PC-3 (cell line): Measurements from ENCODE around the gene PAN3. TPM values are rescaled to one million over a fixed set of nuclear protein-coding genes. Genes with fewer than 3 reads are reported as not detected.

ENCODE experiments used
- ATAC-seq: fragments of 200-7000 bp; cut with Tn5 transposase; 2 replicates; pipeline ENCODE4 v1.9.1; 2020; ENCODE audit warnings: mild to moderate bottlenecking, moderate library complexity
- BruUV-seq: library from RNA; stranded (reverse); fragments of 400-500 nt; replicated peaks from 2 replicates; lab custom pipeline; 2021; lab: Mats Ljungman, UMichigan
- CTCF ChIA-PET: fragments of 300-600 bp; sonication (Branson Sonifier 250); formaldehyde crosslinking; loops from one replicate; lab custom pipeline; 2022; ENCODE audit warnings: antibody characterized with exemption; lab: Charles Lee
- POLR2A ChIA-PET: fragments of 300-600 bp; sonication (Branson Sonifier 250); formaldehyde crosslinking; loops from one replicate; lab custom pipeline; 2022; ENCODE audit warnings: antibody characterized with exemption; ENCODE audit not compliant: unreplicated experiment; lab: Charles Lee
- DNase-seq: peaks from one replicate; pipeline ENCODE4 v3.0.0-alpha.2; 2015
- H2AFZ ChIP-seq: fragments of 300-600 bp; sonication (generic); 2 replicates; pipeline ENCODE4 v1.6.0; 2016; ENCODE audit warnings: antibody characterized with exemption, low read length
- H3F3A ChIP-seq: fragments of 300-600 bp; sonication (generic); one replicate; pipeline ENCODE4 v1.6.0; 2017; ENCODE audit warnings: antibody characterized with exemption, low read length, control low read depth, mild to moderate bottlenecking; ENCODE audit not compliant: unreplicated experiment
- H3K27ac ChIP-seq: fragments of 300-600 bp; sonication (generic); 2 replicates; pipeline ENCODE4 v1.5.1; 2016; ENCODE audit warnings: mild to moderate bottlenecking, low read length
- H3K27me3 ChIP-seq: fragments of 300-600 bp; sonication (generic); 2 replicates; pipeline ENCODE4 v1.6.1; 2016; ENCODE audit warnings: low read length, mixed read lengths
- H3K36me3 ChIP-seq: fragments of 300-600 bp; sonication (generic); 2 replicates; pipeline ENCODE4 v1.6.1; 2016; ENCODE audit warnings: low read depth, mixed run types, low read length, mixed read lengths
- H3K4me1 ChIP-seq: fragments of 300-600 bp; sonication (generic); 2 replicates; pipeline ENCODE4 v1.5.1; 2016; ENCODE audit warnings: low read length; ENCODE audit not compliant: insufficient read depth
- H3K4me2 ChIP-seq: fragments of 300-600 bp; sonication (generic); 2 replicates; pipeline ENCODE4 v1.6.0; 2016; ENCODE audit warnings: low read length
- H3K4me3 ChIP-seq: fragments of 300-600 bp; sonication (generic); 2 replicates; pipeline ENCODE4 v1.5.1; 2016; ENCODE audit warnings: mild to moderate bottlenecking, low read length, mixed read lengths
- H3K79me2 ChIP-seq: fragments of 300-600 bp; sonication (generic); 2 replicates; pipeline ENCODE4 v1.6.1; 2017; ENCODE audit warnings: low read length, mixed read lengths
- H3K9ac ChIP-seq: fragments of 300-600 bp; sonication (generic); 2 replicates; pipeline ENCODE4 v1.6.0; 2016; ENCODE audit warnings: mild to moderate bottlenecking, low read length
- H3K9me2 ChIP-seq: fragments of 300-600 bp; sonication (generic); replicated peaks from 2 replicates; pipeline ENCODE4 v1.6.1; 2016; ENCODE audit warnings: mixed run types, low read length, mixed read lengths
- H3K9me3 ChIP-seq: fragments of 300-600 bp; sonication (generic); 2 replicates; pipeline ENCODE4 v1.6.1; 2016; ENCODE audit warnings: low read length, mixed read lengths
- H4K20me1 ChIP-seq: fragments of 300-600 bp; sonication (generic); 2 replicates; pipeline ENCODE4 v1.6.1; 2016; ENCODE audit warnings: low read length, mixed read lengths
- EZH2 ChIP-seq: fragments of 300-600 bp; sonication (generic); IDR thresholded peaks from one replicate; pipeline ENCODE4 v1.6.1; 2017; ENCODE audit warnings: antibody characterized with exemption, mild to moderate bottlenecking, low read length; ENCODE audit not compliant: unreplicated experiment
- EZH2phosphoT487 ChIP-seq: fragments of 300-600 bp; sonication (generic); IDR thresholded peaks from 2 replicates; pipeline ENCODE4 v1.6.1; 2018; ENCODE audit warnings: mild to moderate bottlenecking, antibody characterized with exemption, low read length, borderline replicate concordance
- intact Hi-C: fragments of 100-400 bp; cut with micrococcal nuclease; formaldehyde crosslinking; loops from 2 replicates; pipeline ENCODE4 v1.9.0; 2023
- total RNA-seq: library from RNA; depleted of rRNA; stranded (reverse); fragments of >200 nt; gene quantifications from 2 replicates; pipeline ENCODE4 v1.2.3, GENCODE V29; 2014
- TF ChIP-seq, protein P1 (sequence below): fragments of 300-600 bp; sonication (generic); conservative IDR thresholded peaks from 2 replicates; pipeline ENCODE4 v1.5.1; 2017; ENCODE audit warnings: antibody characterized with exemption, low read depth, mild to moderate bottlenecking, low read length

PAN3 gene
- total RNA-seq, 1 experiment from 2014 or later: 14.6 TPM

DNA sequence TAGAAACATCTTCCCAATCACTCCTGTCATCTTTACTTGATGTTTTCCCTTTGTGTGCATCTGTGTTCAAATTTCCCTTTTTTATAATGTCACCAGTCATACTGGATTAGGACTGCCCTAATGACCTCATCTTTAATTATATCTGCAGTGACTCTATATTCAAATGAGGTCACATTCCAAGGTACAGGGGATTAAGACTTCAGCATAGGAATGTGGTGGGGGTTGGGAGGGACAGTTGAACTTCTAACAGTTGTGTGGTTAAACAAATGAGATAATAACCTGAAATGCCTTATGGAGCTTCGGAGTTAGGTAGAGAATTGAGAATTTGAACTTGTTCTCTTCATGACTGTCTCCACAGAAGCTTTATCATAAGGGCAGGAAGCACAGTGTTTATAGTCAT lies 23.0 kb downstream of the PAN3 start:
- H3K9ac ChIP-seq: no peak overlapping the region
- H3K4me3 ChIP-seq: no peak overlapping the region
- TF ChIP-seq, protein P1, sequence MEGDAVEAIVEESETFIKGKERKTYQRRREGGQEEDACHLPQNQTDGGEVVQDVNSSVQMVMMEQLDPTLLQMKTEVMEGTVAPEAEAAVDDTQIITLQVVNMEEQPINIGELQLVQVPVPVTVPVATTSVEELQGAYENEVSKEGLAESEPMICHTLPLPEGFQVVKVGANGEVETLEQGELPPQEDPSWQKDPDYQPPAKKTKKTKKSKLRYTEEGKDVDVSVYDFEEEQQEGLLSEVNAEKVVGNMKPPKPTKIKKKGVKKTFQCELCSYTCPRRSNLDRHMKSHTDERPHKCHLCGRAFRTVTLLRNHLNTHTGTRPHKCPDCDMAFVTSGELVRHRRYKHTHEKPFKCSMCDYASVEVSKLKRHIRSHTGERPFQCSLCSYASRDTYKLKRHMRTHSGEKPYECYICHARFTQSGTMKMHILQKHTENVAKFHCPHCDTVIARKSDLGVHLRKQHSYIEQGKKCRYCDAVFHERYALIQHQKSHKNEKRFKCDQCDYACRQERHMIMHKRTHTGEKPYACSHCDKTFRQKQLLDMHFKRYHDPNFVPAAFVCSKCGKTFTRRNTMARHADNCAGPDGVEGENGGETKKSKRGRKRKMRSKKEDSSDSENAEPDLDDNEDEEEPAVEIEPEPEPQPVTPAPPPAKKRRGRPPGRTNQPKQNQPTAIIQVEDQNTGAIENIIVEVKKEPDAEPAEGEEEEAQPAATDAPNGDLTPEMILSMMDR: no peak
- TF ChIP-seq EZH2 (no peak), EZH2phosphoT487 (no peak)
- H3K4me1 ChIP-seq: no peaks in the 10 kb centered on the region
- intact Hi-C loops: no loop called here
- H4K20me1 ChIP-seq: peaks cover 15% of the 10 kb centered on the region; the same call in 1 of the 2 replicates
- ChIA-PET CTCF (no interaction called here), POLR2A (no interaction called here)
- H3K36me3 ChIP-seq: no peaks in the 10 kb centered on the region
- no peaks in the 10 kb centered on the region for H3K27me3 ChIP-seq
- no peak for DNase-seq
- H3K27ac ChIP-seq: no peak overlapping the region
- H2AFZ ChIP-seq: no peak overlapping the region
- no peaks in the 10 kb centered on the region for H3F3A ChIP-seq
- no peaks in the 10 kb centered on the region for H3K9me2 ChIP-seq
- ATAC-seq: no peak
- no peak overlapping the region for H3K4me2 ChIP-seq
- no TSS peak for BruUV-seq
- peaks cover 70% of the 10 kb centered on the region for H3K79me2 ChIP-seq
- no peaks in the 10 kb centered on the region for H3K9me3 ChIP-seq

DNA sequence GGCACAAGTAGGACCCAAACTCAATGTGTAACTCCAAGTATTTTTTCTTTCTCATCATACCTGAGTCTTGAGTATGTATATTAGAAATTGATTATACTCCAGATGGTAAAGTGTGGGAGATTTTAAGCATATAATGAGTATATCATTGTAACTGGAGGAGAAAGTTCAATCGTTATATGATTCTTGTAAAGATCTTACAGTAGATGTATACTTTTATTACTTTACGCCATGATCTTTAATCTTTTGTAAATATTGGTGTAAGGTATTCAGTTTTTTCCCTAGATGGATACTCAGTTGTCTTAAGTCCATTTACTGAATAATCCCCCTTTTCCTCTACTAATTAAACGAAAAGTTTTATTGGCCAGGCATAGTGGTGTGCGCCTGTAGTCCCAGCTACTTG lies 25.2 kb downstream of the PAN3 start:
- BruUV-seq: no TSS peak
- no peak overlapping the region for H2AFZ ChIP-seq
- ChIA-PET CTCF (no interaction called here), POLR2A (no interaction called here)
- H3K4me3 ChIP-seq: no peak overlapping the region
- H3F3A ChIP-seq: no peaks in the 10 kb centered on the region
- no peaks in the 10 kb centered on the region for H3K27me3 ChIP-seq
- no peak for DNase-seq
- no peak overlapping the region for H3K4me2 ChIP-seq
- peaks cover 76% of the 10 kb centered on the region for H3K79me2 ChIP-seq
- TF ChIP-seq, protein P1: no peak
- no peak for TF ChIP-seq EZH2phosphoT487
- TF ChIP-seq EZH2: no peak
- intact Hi-C loops: no loop called here
- H3K27ac ChIP-seq: no peak overlapping the region
- no peaks in the 10 kb centered on the region for H3K36me3 ChIP-seq
- peaks cover 17% of the 10 kb centered on the region; the same call in 1 of the 2 replicates for H4K20me1 ChIP-seq
- no peak for ATAC-seq
- H3K9me3 ChIP-seq: no peaks in the 10 kb centered on the region
- no peaks in the 10 kb centered on the region for H3K9me2 ChIP-seq
- H3K4me1 ChIP-seq: no peaks in the 10 kb centered on the region
- no peak overlapping the region for H3K9ac ChIP-seq

DNA sequence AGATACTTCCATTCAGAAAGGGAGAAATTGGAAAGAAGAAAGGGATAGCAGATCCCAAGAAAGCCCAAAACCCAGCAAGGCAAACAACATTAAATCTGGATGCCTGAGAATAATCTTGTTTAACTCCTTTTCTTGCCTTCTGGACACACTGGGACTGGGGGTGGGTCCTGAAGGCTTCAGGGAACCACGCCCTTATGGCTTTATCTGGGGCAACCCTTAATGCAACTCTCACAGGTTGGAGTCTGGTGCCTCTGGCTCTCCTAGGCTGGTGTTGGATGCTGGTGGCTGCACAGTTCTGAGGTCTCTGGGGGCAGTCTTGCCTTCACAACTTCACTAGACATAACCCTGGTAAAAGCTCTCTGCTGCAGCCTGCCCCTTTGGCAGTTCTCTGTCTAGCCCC lies 27.9 kb downstream of the PAN3 start:
- intact Hi-C loops: no loop called here
- TF ChIP-seq EZH2phosphoT487: no peak
- TF ChIP-seq, protein P1: no peak
- TF ChIP-seq EZH2: no peak
- Histone ChIP-seq H3K9me2 (no peaks in the 10 kb centered on the region), H3K27me3 (no peaks in the 10 kb centered on the region), H3K9ac (no peak overlapping the region), H3K27ac (no peak overlapping the region), H3F3A (no peaks in the 10 kb centered on the region), H3K4me3 (no peak overlapping the region), H3K4me1 (no peaks in the 10 kb centered on the region), H3K4me2 (no peak overlapping the region), H3K9me3 (no peaks in the 10 kb centered on the region), H4K20me1 (peaks cover 8% of the 10 kb centered on the region; the same call in 1 of the 2 replicates), H3K79me2 (peaks cover 70% of the 10 kb centered on the region), H3K36me3 (no peaks in the 10 kb centered on the region), H2AFZ (no peak overlapping the region)
- no peak for DNase-seq
- ChIA-PET POLR2A (no interaction called here), CTCF (no interaction called here)
- no peak for ATAC-seq
- no TSS peak for BruUV-seq
